HG03097 (cell line): ENCODE measurements around the gene DMD.
"Not testable (repeated sequence)": the region's sequence is repeated elsewhere in the genome, so short reads cannot be mapped to it uniquely, and the experiment has no call there.

Experiments used
- ATAC-seq: cut with Tn5 transposase; IDR thresholded peaks from one replicate; pipeline ENCODE4 v1.9.1; 2021; ENCODE audit not compliant: unreplicated experiment, low FRiP score

DMD gene

DNA sequence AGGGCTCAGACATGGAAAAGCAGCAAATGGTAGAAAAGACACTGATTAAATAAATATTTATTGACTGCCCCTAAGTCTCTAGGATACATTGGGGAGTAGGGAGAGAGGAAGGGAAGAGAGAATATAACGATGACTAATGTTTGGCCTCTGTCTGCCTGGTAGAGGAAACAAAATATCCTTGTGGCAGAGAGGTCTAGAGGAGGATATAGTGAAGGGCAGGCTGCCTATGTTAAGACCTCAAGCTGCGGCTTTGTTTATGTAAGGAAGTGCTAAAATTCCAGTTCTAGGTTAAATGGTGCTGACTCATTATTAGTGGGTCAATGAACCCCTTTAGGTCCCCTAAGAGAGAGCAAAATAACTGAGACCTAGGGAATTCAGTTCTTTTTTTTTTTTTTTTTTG lies 1712.2 kb downstream of the DMD start:
- no peak for ATAC-seq

DNA sequence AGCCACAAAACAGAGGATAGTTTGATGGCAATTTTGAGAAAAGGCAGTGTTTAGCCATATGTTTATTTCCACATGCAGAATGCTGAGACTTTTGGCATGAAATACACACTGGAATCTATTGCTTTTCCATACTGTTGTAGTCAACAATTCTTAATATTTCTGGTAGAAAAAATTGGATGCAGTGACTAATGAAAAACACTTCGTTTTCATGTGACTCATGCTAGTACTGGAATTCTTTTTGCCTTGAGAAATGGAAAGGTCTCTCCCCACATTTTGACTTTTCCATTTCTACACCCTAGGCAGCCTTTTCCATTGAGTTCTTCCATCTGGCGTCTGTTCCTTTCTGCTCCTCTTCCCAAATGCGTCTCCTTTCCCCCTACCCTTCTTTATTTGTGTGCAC lies 1714.3 kb downstream of the DMD start:
- no peak for ATAC-seq

DNA sequence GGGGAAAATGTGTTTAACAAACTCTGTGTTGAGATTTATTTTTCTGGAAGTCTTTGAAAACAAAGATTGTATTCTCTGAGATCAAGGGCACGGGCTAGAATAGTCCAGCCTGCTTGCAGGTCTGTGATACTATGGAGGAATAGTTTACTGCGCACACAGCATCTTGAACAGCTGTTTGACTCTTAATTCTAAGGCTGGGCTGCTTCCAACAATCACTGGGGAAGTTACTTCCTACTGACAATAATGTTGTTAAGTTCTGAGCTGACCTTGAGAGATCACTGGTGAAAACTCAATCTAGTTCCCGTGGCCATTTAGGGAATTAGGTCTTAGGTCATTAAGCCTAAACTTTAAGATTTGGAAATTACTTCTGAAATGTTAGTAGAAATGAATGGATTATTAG lies 1723.4 kb downstream of the DMD start:
- no peak for ATAC-seq

DNA sequence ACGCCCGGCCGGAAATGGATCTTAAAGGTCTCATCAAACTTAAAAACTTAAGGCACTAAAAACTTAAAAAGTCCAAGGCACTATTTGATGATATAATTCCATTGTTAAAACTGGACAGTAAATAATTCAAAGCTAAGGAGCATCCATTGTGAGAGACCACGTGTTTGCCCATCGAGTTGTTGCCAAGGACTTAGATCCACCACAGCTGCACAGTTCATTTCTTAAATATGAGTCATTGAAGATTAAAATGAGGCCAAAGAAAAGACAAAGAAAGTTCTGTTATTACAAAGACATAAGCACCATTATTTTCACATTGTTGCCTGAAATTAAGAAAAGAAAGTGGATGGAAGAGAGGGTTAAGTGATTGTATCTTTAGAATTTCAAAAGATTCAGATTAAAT lies 1728.0 kb downstream of the DMD start:
- no peak for ATAC-seq

DNA sequence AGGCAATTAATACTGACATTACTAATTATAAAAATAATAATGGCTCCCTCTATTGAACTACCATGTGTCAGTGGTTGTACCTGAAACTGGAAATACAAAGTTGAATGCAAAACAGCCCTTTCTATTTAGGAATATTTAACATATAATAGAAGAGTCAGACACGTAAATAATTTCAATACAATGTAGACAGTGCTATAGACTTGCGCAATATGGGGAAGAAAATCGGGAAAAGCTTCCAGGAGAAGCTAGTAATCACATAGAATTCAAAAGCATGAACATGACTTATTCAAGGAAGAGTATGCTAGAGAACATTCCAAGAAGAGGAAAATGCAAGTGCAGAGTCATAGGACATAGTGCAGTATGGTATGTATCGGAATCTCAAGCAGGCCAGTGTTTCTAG lies 1730.7 kb downstream of the DMD start:
- ATAC-seq = no peak

DNA sequence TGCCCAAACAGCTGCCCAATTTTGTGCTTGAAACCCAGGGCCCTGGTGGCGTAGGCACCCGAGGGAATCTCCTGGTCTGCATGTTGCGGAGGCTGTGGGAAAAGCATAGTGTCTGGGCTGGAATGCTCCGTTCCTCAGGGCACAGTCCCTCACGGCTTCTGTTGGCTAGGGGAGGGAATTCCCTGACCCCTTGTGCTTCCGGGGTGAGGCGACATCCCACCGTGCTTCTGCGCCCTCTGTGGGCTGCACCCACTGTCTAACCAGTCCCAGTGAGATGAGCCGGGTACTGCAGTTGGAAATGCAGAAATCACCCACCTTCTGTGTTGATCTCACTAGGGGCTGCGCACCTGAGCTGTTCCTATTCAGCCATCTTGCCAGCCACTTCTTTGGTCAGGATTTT lies 1740.1 kb downstream of the DMD start:
- no peak for ATAC-seq

DNA sequence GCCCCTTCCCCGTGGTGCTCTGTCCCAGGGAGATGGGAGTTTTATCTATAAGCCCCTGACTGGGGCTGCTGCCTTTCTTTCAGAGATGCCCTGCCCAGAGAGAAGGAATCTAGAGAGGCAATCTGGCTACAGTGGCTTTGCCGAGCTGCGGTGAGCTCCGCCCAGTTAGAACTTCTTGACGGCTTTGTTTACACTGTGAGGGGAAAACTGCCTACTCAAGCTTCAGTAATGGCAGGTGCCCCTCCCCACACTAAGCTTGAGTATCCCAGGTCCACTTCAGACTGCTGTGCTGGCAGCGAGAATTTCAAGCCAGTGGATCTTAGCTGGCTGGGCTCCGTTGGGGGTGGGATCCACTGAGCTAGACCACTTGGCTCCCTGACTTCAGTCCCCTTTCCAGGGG lies 1740.6 kb downstream of the DMD start:
- not testable (repeated sequence) for ATAC-seq

DNA sequence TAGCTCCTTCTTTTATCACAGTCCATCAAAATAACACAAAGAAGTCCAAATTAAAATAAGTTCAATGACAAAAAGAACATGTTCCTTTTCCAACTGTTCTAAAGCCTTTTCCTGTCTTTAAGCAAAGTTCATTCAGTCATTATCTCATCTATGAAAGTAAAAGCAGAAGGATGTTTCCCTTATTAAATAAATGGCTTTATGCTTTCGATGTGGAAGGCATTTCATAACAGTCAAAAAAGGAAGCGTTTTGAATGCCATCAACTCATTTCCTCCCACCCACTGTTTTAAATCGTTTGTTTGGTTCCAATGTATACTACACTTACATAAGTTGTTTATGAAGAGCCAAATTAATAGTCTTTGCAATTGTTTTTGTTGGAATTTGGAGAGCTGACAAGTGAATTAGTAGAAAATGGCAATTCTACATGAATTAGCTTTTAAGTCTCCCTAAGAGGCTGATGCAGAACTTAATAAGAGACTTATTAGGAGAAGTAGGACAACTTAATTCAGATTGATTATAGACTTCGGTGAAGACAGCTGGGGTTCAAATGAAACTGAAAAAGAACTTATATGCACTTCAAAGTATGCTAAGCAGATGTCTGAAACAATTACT lies 1746.9 kb downstream of the DMD start:
- no peak for ATAC-seq

DNA sequence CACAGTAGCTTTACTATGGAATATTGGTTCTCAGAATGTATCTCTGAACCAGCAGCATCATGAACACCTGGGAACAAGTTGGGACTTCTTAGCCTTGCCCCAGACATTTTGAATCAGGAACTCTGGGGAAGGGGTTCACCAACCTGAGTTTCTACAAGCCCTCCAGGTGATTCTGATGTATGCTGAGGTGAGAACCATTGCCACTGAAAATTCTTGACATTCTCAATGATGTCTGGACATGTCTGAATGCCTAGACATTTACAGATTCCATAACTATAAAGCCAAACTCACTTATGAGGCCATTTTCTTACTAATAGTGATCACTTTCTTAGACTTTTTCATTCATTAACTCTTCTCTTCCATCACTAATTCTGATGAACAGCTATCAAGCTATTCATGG lies 1750.1 kb downstream of the DMD start:
- no peak for ATAC-seq

DNA sequence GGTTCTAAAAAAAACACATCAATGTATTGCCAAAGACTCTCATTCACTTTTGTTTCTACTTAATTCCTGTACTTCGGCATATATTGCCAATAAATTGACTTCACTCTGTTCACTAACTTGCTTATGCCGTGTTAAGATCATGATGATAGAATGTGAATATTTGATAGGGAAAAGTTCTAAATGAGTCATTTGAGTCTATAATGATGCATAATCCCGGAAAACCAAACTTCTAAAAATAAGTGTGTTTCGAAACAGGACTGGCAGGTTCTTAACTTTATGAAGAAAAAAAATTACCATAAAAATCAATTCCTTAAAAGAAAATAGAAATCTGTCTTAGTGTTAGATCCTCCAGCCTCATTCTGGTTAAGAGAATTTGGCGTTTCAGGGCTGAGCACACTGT lies 1752.0 kb downstream of the DMD start:
- ATAC-seq = no peak

DNA sequence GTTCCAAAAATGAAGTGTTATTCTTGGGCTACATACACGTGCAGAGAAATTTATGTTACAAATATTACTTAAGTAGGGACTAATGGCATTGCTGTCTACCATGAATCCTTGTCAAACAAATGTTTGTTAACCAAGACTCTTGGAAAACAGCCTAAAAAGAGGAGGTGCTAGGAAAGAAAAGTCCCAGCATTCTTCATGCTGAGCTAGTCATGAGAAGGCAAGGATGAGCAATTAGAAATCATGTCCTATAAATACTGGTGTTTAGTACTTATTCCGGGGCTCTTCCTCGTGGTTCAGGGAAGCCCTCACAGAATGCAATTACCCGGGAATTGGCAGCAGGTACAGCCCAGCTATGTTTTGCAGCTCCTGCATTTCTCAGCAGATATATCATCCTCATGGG lies 1761.4 kb downstream of the DMD start:
- no peak for ATAC-seq

DNA sequence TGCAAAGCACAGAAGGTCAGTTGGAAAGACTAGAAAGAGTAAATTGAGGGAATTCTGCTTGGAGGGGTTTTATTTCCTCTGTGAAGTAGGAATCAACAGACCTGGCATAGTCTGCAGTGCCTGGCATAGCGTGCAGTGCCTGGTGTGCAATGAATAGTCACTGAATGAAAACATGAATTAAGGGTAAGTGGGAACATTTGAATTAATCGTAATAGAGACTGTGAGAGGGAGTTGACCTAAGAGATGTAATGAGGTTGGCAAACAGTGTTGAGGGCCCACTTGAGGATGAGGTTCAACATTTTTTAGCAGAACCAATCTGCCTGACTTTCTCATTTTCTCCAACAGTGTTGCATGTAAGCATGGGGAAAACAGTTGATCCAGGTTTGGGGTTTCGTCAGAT lies 1762.3 kb downstream of the DMD start:
- ATAC-seq = no peak

DNA sequence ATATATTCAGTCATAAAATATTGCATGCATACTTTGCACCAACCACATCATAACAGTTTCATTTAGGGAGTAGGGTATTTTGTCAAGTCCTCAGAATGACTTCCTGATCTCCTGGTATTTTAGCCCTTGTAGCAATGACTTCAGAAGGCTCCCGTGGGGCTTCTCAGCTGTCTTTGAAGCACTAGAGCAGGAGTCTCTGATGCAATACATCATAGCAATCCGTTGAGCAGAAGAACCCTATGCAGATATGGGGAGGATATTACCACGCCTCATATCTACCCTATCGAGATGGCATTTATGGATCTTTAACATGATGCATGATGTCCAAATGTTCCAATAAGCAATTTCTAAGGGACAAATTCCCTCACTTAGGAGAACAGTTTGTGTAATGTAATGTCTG lies 1765.8 kb downstream of the DMD start:
- ATAC-seq = no peak

DNA sequence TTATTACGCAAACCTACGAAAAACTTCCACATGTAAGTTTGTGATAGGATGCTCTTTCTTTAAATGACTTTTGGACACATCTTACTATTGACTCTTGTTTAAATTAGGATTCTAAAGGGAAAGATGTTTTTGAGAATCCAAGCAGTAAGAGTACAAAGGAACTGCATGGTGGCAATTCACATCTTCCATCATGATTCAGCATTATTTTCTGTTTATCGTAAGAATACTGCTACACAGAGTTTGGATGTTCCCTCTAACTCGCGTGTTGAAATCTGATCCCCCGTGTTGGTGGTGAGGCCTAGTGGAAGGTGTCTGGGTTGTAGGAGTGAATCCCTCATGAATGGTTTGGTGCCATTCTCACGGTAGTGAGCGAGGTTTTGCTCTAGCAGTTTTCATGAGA lies 1767.7 kb downstream of the DMD start:
- ATAC-seq = no peak

DNA sequence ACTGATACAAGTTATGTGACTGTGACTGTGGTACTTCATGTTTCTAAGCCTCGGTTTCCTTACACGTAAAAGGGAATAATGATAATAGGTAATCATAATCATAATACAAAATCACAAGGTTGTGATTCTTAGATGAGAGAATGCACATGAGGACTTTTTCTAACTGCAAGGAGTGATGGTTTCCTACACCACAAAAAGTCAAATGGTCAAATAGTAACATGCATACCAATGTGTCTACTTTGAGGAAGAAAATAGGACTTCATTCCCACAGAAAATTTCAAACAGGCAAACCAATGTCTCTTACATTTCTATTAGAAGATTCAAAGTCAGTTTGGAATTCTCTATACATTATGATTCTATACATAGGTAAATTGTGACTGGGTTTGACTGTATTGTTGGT lies 1770.8 kb downstream of the DMD start:
- ATAC-seq = no peak

DNA sequence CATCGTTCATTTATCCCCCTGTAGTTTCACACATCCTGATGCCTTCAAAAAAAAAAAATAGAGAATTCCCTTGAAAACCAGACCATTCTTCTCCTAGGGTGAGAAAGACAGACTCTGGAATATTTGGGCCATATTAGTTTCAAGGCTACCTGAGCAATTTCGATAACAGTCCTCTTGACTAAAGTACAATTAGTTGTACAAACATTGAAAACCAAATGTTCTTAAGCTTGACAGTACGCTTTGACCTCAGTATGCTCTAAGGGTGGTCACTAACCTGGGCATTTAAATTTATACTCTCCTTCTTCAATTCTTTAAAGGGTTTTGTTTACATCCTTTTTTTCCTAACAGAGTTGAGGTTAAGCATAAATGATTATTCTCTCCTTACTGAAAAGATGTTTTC lies 1774.9 kb downstream of the DMD start:
- no peak for ATAC-seq

DNA sequence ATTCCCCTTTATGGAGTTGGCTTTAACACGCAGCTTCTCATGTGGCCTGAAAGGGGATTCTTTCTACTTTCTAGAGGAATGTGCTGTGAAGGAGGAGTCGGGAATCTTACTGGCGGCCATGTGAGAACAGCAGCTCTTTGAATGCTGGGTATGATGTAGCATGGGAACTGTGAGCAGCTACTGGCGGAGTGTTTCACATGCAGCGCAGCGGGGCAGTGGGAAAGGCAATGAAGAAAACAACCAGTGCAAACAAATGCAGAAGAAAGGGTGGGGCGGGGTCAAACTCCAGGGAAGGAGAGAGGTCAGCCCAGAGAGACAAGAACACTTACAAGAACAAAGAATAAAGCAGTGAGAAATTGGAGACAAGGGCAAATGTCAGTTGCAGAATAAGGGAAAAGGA lies 1775.8 kb downstream of the DMD start:
- no peak for ATAC-seq

DNA sequence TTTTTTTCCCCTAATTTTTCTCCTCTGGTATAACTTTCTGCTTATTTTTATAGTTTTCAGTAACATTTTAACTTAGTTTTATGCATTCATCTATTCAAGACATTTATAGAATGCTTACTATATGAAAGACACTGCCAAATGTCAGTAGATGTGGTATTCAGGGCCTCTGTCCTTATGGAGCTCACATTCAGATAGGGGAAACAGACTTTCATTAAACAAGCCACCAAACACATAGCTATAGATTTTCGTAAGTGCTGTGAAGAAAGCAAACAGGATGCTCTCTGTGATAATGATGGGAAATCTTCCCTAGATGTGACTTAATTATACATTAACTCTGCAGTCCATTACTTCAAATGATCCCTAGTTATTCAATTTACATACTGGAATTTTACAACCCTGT lies 1777.5 kb downstream of the DMD start:
- no peak for ATAC-seq

DNA sequence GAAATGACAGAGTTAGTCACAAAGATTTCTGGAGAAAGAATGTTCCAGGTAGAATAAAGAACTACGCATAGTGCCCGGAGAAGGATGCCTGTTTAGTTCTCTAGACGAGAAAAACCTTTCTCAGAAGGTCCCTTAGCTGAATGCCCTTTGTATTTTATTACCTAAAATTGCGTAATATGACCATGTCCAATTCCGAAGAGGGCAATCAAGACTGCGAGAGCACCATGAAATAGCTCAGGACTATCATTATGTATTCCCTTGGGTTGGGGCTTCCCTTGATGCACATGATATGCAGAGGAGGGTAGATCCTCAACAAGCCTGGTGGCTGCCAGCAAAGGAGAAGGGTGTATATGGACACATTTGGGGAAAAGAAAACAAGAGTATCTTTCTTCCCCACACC lies 1781.4 kb downstream of the DMD start:
- ATAC-seq = no peak

DNA sequence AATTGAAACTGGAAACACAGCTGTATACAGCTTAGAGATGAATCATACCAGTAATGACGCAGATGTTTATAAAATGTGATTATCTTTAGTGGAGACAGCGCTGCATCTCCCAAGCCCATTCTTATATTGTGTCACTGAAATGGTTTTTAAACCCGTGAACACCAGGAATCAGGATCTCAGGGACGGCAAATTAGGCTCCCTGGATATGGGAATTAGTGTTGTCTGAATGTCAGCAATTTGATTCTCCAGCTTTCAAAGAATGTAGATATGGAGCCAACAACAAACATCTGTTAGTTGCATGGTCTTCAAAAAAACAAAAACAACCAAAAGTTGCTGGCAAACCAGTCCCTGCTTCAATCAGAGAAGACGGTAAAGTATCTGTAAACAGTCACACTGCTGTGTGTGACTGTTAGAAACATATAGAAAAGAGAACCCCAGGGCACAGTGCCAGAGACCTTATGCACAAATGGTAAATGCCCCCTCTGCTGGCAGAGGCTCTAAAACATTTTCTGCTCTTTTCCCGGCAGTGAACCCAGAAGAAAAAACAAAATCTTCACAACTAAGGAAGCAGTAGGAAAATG lies 1787.7 kb downstream of the DMD start:
- ATAC-seq = no peak

DNA sequence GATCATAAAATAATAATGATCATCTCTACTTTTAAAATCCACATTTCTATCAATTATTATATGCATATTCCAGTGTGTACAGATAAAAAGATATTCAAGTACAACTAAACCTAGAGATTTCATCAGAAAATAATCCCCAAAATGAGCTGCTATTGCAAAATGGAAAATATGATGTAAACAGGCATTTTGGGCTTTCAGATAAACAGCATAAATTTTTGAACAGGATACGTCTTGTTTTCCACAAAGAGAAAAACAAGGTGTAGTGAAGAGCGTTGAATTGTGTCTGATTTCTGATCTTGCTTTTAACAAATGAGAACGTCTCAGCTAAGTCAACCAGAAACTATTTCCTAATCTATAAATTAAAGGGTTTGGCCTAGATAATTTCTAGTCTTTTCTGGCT lies 1789.9 kb downstream of the DMD start:
- ATAC-seq = no peak

DNA sequence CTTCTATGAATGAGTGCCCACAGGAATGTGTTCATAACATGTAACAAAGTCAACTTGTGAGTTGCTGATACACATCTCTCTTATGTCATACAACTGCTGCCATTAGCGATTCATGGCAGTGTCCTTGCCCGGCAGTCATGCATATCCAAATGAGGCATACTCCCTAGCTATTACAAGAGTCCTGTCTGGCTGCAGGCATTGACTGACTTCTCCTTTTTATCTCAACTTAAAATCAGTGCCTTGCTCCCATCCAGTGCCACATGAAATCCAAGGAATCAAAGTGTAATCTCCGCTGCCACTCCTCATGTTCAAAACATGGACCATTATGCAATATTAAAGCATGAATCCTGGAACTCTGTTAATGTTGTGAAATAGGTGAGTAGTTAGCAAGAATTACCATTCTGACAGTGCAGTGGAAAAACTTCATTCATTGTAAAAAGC lies 1790.6 kb downstream of the DMD start:
- no peak for ATAC-seq

DNA sequence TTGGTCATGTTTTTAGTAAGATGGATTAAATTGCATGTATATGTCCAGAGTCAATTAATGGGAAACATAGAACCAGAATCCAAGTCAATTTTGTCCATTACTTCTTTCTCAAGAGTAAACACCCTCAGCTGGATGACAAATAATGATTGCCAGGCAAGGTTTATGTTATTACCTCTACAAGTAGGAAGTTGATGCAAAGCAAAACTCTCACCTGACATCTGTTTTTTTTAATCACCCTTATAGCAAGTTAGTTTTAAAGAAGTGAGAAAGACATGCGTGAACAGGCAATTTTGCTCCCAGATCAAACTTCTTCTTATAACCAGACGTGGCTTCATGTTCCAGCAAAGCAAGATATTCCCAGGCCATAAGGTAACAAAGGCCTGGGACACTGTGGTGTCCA lies 1791.0 kb downstream of the DMD start:
- ATAC-seq = no peak
